ENCODE data around the gene TESPA1.

GRCh38 chr12:54924972-54925707 lies 59.4 kb downstream of the TESPA1 start:
- no peak for TF ChIP-seq GFI1B (tag by site-specific recombination; IDR thresholded peaks at IDR 0.05)
- TF ChIP-seq CTCF (tag by site-specific recombination; IDR thresholded peaks at IDR 0.05), result no peak
- TF ChIP-seq ZNF660 (tag by site-specific recombination; IDR thresholded peaks at IDR 0.05), result no peak
- no peak for TF ChIP-seq ZNF354C (tag by site-specific recombination; IDR thresholded peaks at IDR 0.05; ENCODE audit: borderline replicate concordance, low read depth)
- no peak for TF ChIP-seq ZNF555 (tag by site-specific recombination; conservative IDR thresholded peaks at IDR 0.05)
- no peak for TF ChIP-seq ZNF561 (tag by site-specific recombination; IDR thresholded peaks at IDR 0.05; ENCODE audit: borderline replicate concordance)
- TF ChIP-seq ZBTB21 (tag by site-specific recombination; IDR thresholded peaks at IDR 0.05), result no peak
- no peak for TF ChIP-seq ZNF221 (tag by site-specific recombination; IDR thresholded peaks at IDR 0.05; ENCODE audit: borderline replicate concordance)
- no peak for TF ChIP-seq ZNF335 (tag by site-specific recombination; conservative IDR thresholded peaks at IDR 0.05)
